Occipital lobe (tissue), 2 donors: ENCODE results near the gene KHDC4. TPM values are rescaled to one million over a fixed set of nuclear protein-coding genes. Genes with fewer than 3 reads are reported as not detected.
"Not testable (repeated sequence)": the region's sequence is repeated elsewhere in the genome, so short reads cannot be mapped to it uniquely, and the experiment has no call there.

Experiments used
- DNase-seq: peaks from one replicate; lab custom pipeline; 2025; lab: John Stamatoyannopoulos, UW
- total RNA-seq: library from RNA; depleted of rRNA; stranded (reverse); fragments of >200 nt; gene quantifications from one replicate; pipeline ENCODE4 v1.2.3, GENCODE V29; 2014

KHDC4 gene
- total RNA-seq, 1 donor from 2014 or later, result 37.6 TPM

- DNase-seq, result no peak
Measured at GRCh38 chr1:155940993-155941844, 7.0 kb upstream of the KHDC4 start, which contains the start of gene RXFP4. RXFP4 (plus strand) TSS chr1:155941638; CDS start chr1:155941710, 72 bp downstream.

- no peak for DNase-seq
Measured at GRCh38 chr1:155940482-155940992, 6.3 kb upstream of the KHDC4 start.

GRCh38 chr1:155938220-155938627 lies 4.0 kb upstream of the KHDC4 start:
- no peak for DNase-seq

GRCh38 chr1:155934936-155935590 lies 850 bp upstream of the KHDC4 start:
- no peak for DNase-seq

- DNase-seq, result no peak
Measured at GRCh38 chr1:155933591-155934096, 569 bp downstream of the KHDC4 start.

DNA sequence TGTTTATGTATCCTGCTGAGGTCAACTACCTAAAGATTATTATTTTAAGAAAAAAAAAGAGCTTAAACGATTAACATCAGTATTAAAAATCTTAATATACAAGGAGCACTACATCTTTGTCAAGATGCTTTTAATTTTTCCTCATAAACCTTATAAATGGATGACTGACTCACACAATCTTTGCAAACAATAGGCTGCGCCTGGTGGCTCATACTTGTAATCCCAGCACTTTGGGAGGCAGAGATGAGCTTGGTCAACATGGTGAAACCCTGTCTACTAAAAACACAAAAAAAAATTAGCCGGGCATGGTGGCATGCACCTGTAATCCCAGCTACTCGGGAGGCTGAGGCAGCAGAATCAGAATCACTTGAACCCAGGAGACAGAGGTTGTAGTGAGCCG lies 1.7 kb downstream of the KHDC4 start:
- no peak for DNase-seq

DNA sequence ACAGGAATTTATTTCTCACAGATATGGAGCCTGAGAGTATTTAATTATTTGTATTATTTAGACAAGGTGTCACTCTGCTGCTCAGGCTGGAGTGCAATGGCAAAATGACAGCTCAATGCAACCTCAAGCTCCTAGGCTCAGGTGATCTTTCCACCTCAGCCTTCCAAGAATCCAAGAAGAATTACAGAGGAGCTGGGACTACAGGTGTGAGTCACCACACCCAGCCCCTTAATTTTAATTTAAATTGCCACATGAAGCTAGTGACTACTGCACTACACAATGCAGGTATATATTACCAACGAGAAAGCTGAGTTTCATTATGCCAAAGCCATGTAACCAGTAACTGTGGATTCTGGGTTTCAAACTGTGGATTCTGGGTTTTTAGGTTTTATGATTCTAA lies 2.1 kb downstream of the KHDC4 start:
- no peak for DNase-seq

DNA sequence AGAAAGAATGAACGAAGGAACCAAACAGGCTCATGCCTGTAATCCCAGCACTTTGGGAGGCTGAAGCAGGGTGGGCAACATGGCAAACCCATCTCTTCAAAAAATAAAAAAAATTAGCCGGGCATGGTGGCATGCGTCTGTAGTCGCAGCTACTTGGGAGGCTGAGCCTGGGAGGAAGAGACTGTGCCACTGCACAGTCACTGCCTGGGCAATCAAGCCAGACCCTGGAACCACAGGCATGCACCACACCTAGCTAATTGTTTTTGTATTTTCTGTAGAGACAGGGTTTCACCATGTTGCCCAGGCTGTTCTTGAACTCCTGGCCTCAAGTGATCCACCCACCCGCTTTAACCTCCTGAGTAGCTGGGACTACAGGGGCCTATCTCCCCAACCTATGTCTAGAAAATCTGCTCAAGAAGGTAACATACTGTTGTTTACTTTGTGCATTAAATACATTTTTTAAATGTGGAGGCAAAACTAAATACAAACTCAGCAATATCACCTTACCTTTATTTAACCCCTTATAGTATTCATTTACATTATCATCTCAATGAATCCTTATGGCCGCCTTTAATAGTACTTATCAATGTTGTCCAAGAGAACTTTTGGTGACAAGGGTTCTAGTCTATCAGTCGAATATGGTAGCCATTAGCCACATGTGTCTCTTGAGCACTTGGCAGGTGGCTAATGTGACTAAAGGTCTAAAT lies 2.7 kb downstream of the KHDC4 start:
- DNase-seq, result no peak

DNA sequence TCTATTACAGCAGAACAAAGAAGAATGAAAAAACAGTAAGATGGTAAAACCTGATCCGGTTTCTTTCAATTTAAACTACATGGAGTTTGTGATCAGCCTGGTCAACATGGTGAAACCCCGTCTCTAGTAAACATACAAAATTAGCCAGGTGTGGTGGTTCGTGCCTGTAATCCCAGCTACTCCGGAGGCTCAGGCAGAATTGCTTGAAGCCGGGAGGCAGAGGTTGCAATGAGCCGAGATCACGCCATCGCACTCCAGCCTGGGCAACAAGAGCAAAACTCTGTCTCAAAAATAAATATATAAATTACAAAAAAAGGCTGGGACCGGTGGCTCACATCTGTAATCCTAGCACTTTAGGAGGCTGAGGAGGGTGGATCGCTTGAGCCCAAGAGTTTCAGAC lies 3.5 kb downstream of the KHDC4 start:
- DNase-seq, result not testable (repeated sequence)

DNA sequence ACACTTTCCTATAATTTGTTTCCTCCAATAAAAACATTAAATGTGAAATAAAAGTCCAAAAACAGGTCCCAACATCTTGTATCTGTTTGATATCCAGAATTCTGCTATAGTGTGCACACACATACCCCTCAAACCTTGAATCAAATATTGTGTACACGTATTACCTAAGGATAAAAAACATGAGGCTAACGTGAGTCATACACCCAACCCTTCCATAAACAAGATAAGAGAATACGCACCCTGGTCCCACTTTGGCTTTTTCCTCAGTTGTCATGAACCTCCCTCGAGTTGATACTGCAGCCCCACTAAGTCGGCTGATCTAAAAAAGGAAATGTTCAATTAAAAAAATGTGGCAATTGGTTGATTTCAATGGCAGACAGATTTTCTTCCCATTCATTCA lies 5.2 kb downstream of the KHDC4 start:
- no peak for DNase-seq

DNA sequence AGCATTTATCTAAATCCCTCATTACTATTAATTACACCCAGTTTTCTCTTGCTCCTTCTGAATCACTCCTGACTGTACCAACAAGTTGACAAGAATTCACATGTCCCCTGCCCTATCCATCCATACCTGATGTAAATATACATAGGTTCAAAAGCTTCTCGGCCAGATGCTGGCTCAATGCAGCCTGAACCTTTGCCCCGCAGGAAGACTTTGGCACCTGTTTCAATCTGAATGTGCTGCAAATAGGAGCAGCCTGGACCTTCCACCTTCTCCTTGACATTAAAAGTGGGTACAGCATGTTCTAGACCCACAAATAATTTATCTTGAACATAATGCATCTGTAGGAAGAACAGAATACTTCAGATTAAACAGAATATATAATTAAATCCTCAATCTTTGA lies 8.7 kb downstream of the KHDC4 start:
- no peak for DNase-seq

DNA sequence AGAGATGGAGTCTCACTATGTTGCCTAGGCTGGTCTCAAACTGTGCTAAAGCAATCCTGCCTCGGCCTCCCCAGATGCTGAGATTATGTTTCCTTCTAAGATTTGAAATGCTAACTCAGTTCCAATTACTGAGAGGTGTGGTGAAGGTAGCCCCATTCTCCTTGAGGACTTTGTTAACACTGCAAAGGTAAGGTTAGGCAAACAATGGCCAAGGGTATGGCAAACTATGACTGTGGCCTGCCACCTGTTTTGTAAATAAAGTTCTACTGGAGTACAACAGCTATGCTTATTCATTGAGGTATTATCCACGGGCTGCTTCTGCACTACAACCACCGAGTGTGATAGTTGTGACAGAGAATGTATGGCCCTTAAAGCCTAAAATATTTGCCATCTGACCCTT lies 13.5 kb downstream of the KHDC4 start:
- no peak for DNase-seq

DNA sequence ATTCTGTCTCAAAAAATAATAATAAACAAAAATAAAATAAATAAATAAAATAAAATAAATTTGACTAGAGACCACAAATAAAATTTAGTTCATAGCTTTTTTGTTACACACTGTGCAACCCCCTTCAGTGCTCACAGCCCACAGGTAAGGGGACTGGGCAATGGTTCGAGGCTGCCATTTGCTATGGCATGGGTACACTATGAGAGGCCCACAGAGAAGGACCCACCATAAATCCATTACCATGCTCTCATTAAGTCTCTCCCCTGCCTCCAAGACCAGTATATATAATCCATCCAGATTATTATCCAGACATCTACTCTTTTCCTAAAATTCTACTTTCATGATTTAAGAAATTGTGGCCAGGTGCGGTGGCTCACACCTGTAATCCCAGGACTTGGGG lies 14.4 kb downstream of the KHDC4 start:
- DNase-seq, result no peak

GRCh38 chr1:155918660-155919059 lies 15.6 kb downstream of the KHDC4 start:
- DNase-seq, result no peak

GRCh38 chr1:155913969-155914757 lies 20.1 kb downstream of the KHDC4 start:
- DNase-seq, result no peak

DNA sequence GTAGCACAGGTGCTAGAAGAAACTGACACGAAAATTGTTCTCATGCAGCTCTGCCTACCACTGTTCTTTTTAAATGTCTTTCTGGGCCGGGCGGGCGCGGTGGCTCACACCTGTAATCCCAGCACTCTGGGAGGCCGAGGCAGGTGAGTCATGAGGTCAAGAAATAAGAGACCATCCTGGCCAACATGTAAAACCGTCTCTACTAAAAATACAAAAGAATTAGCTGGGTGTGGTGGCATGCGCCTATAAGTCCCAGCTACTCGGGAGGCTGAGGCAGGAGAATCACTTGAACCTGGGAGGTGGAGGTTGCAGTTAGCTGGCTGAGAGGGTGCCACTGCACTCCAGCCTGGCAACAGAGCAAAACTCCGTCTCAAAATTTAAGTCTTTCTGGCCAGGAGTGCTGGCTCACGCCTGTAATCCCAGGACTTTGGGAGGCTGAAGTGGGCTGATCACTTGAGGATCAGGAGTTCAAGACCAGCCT lies 22.1 kb downstream of the KHDC4 start:
- no peak for DNase-seq

GRCh38 chr1:155911156-155912055 lies 22.8 kb downstream of the KHDC4 start, which contains the start of gene RIT1:
RIT1 (minus strand) TSS chr1:155911349; CDS start chr1:155910761, 588 bp downstream.
- peak; percentile 59 for DNase-seq

GRCh38 chr1:155910621-155911121 lies 23.5 kb downstream of the KHDC4 start:
- DNase-seq, result peak; percentile 31

DNA sequence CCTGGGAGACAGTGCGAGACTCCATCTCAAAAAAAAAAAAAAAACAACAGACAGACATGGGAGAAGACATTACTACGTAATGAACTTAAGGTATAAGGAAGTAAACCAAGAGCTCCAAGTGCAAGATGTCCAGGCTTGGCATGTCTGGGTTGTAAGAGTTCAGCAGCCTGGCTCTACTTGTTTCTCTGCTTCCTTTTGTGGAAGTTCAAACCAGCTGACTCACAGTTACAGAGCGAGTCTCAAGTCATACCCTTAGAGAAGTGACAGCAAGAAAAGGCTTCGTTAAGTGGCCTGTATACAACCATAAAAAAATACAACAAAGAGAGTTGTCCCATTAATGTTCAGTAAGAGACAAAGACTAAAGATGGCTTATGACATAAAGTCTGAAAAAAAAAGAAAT lies 24.3 kb downstream of the KHDC4 start:
- no peak for DNase-seq
